GM11168 (cell line): ENCODE results near the gene ARHGAP15.

Experiments used
- in situ Hi-C: fragments of 300-500 bp; cut with MboI; formaldehyde crosslinking; loops from one replicate; pipeline ENCODE4 v1.12.0; 2022; ENCODE audit warnings: low sequenced_read_pairs; ENCODE audit not compliant: unreplicated experiment

The ARHGAP15 gene

GRCh38 chr2:143545059-143545948 is 416.1 kb downstream of the ARHGAP15 start:
- in situ Hi-C loops = no loop called here

GRCh38 chr2:143545949-143546255 is 416.7 kb downstream of the ARHGAP15 start:
- in situ Hi-C loops = no loop called here

GRCh38 chr2:143548032-143548431 is 418.8 kb downstream of the ARHGAP15 start:
- in situ Hi-C loops = no loop called here

GRCh38 chr2:143550500-143550899 is 421.3 kb downstream of the ARHGAP15 start:
- in situ Hi-C loops = no loop called here

GRCh38 chr2:143551971-143552650 is 422.9 kb downstream of the ARHGAP15 start:
- in situ Hi-C loops = no loop called here

- in situ Hi-C loops = no loop called here
Observed at GRCh38 chr2:143553261-143553660, 424.0 kb downstream of the ARHGAP15 start.

GRCh38 chr2:143558665-143559064 is 429.4 kb downstream of the ARHGAP15 start:
- in situ Hi-C loops = no loop called here

- in situ Hi-C loops = no loop called here
Observed at GRCh38 chr2:143559147-143559546, 429.9 kb downstream of the ARHGAP15 start.

- in situ Hi-C loops = no loop called here
Observed at GRCh38 chr2:143560724-143561123, 431.5 kb downstream of the ARHGAP15 start.

- in situ Hi-C loops = no loop called here
Observed at GRCh38 chr2:143564419-143564818, 435.2 kb downstream of the ARHGAP15 start.

GRCh38 chr2:143571747-143572146 is 442.5 kb downstream of the ARHGAP15 start:
- in situ Hi-C loops = no loop called here

- in situ Hi-C loops = no loop called here
Observed at GRCh38 chr2:143572421-143572820, 443.2 kb downstream of the ARHGAP15 start.

GRCh38 chr2:143574069-143574468 is 444.9 kb downstream of the ARHGAP15 start:
- in situ Hi-C loops = no loop called here

- in situ Hi-C loops = no loop called here
Observed at GRCh38 chr2:143575340-143575739, 446.1 kb downstream of the ARHGAP15 start.

- in situ Hi-C loops = no loop called here
Observed at GRCh38 chr2:143577489-143577888, 448.3 kb downstream of the ARHGAP15 start.

- in situ Hi-C loops = no loop called here
Observed at GRCh38 chr2:143579456-143579855, 450.2 kb downstream of the ARHGAP15 start.

- in situ Hi-C loops = no loop called here
Observed at GRCh38 chr2:143581134-143581533, 451.9 kb downstream of the ARHGAP15 start.

GRCh38 chr2:143582046-143582747 is 453.0 kb downstream of the ARHGAP15 start:
- in situ Hi-C loops = no loop called here

- in situ Hi-C loops = no loop called here
Observed at GRCh38 chr2:143584936-143585335, 455.7 kb downstream of the ARHGAP15 start.

GRCh38 chr2:143586119-143586518 is 456.9 kb downstream of the ARHGAP15 start:
- in situ Hi-C loops = no loop called here

GRCh38 chr2:143588746-143589145 is 459.5 kb downstream of the ARHGAP15 start:
- in situ Hi-C loops = no loop called here
